ENCODE measurements around the gene KAT14.

The KAT14 gene

GRCh38 chr20:18166950-18167349 lies 29.3 kb downstream of the KAT14 start:
- Histone ChIP-seq H3K9me2 (replicated peaks; ENCODE audit: control insufficient read depth, low read length) (no peaks in the 10 kb centered on the region), H3K27me3 (ENCODE audit: control insufficient read depth, low read length) (no peaks in the 10 kb centered on the region), H3K4me1 (ENCODE audit: control insufficient read depth, low read length) (no peaks in the 10 kb centered on the region), H3K27ac (ENCODE audit: low read depth, low read length) (no peak overlapping the region), H3K36me3 (ENCODE audit: control insufficient read depth, low read length) (peaks cover 79% of the 10 kb centered on the region), H3F3A (ENCODE audit: control insufficient read depth, insufficient read depth) (no peaks in the 10 kb centered on the region), H3K4me3 (ENCODE audit: low read length) (no peak overlapping the region), H4K20me1 (ENCODE audit: control insufficient read depth, insufficient read depth, low read depth, low read length) (0 out of 2 replicates have a peak, but pooled peaks cover 2% of the 10 kb centered on the region), H3K79me2 (ENCODE audit: control insufficient read depth, low read length) (peaks cover 75% of the 10 kb centered on the region), H3K4me2 (ENCODE audit: low read length) (no peak overlapping the region), H3K9me3 (ENCODE audit: control insufficient read depth, insufficient read depth, low read length) (no peaks in the 10 kb centered on the region)
- TF ChIP-seq EZH2phosphoT487 (IDR thresholded peaks at IDR 0.05; ENCODE audit: borderline replicate concordance, low read length) = no peak
- TF ChIP-seq CTCF (IDR thresholded peaks at IDR 0.05; ENCODE audit: low read depth, low read length, poor library complexity, severe bottlenecking) = no peak

GRCh38 chr20:18172379-18172778 lies 34.7 kb downstream of the KAT14 start:
- no peaks in the 10 kb centered on the region for H3K9me2 ChIP-seq (replicated peaks; ENCODE audit: control insufficient read depth, low read length)
- H3K27ac ChIP-seq (ENCODE audit: low read depth, low read length) = no peak overlapping the region
- H3K4me2 ChIP-seq (ENCODE audit: low read length) = no peak overlapping the region
- peaks cover 84% of the 10 kb centered on the region for H3K79me2 ChIP-seq (ENCODE audit: control insufficient read depth, low read length)
- H4K20me1 ChIP-seq (ENCODE audit: control insufficient read depth, insufficient read depth, low read depth, low read length) = no peaks in the 10 kb centered on the region
- H3K4me3 ChIP-seq (ENCODE audit: low read length) = no peak overlapping the region
- TF ChIP-seq CTCF (IDR thresholded peaks at IDR 0.05; ENCODE audit: low read depth, low read length, poor library complexity, severe bottlenecking) (no peak), EZH2phosphoT487 (IDR thresholded peaks at IDR 0.05; ENCODE audit: borderline replicate concordance, low read length) (no peak)
- H3K27me3 ChIP-seq (ENCODE audit: control insufficient read depth, low read length) = no peaks in the 10 kb centered on the region
- no peaks in the 10 kb centered on the region for H3F3A ChIP-seq (ENCODE audit: control insufficient read depth, insufficient read depth)
- no peaks in the 10 kb centered on the region for H3K9me3 ChIP-seq (ENCODE audit: control insufficient read depth, insufficient read depth, low read length)
- H3K4me1 ChIP-seq (ENCODE audit: control insufficient read depth, low read length) = no peaks in the 10 kb centered on the region
- H3K36me3 ChIP-seq (ENCODE audit: control insufficient read depth, low read length) = peaks cover 62% of the 10 kb centered on the region

GRCh38 chr20:18174906-18175683 lies 37.4 kb downstream of the KAT14 start:
- H3K9me3 ChIP-seq (ENCODE audit: control insufficient read depth, insufficient read depth, low read length) = peaks cover 5% of the 10 kb centered on the region; the same call in 1 of the 2 replicates

More at GRCh38 chr20:18174906-18175683, 37.4 kb downstream of the KAT14 start:
- no peaks in the 10 kb centered on the region for H3K4me1 ChIP-seq (ENCODE audit: control insufficient read depth, low read length)
- no peaks in the 10 kb centered on the region for H4K20me1 ChIP-seq (ENCODE audit: control insufficient read depth, insufficient read depth, low read depth, low read length)
- no peaks in the 10 kb centered on the region for H3F3A ChIP-seq (ENCODE audit: control insufficient read depth, insufficient read depth)
- H3K27ac ChIP-seq (ENCODE audit: low read depth, low read length) = no peak overlapping the region
- no peak overlapping the region for H3K4me2 ChIP-seq (ENCODE audit: low read length)
- TF ChIP-seq CTCF (IDR thresholded peaks at IDR 0.05; ENCODE audit: low read depth, low read length, poor library complexity, severe bottlenecking) (no peak), EZH2phosphoT487 (IDR thresholded peaks at IDR 0.05; ENCODE audit: borderline replicate concordance, low read length) (no peak)
- H3K79me2 ChIP-seq (ENCODE audit: control insufficient read depth, low read length) = peaks cover 71% of the 10 kb centered on the region
- no peaks in the 10 kb centered on the region for H3K27me3 ChIP-seq (ENCODE audit: control insufficient read depth, low read length)
- no peak overlapping the region for H3K4me3 ChIP-seq (ENCODE audit: low read length)
- H3K36me3 ChIP-seq (ENCODE audit: control insufficient read depth, low read length) = peaks cover 60% of the 10 kb centered on the region
- no peaks in the 10 kb centered on the region for H3K9me2 ChIP-seq (replicated peaks; ENCODE audit: control insufficient read depth, low read length)
